GM12872 (cell line): Measurements from ENCODE around the gene LIMK1.

Experiments
- CTCF ChIP-seq: IDR thresholded peaks from 3 replicates; pipeline ENCODE4 v1.5.1; 2011; ENCODE audit warnings: low read depth, mild to moderate bottlenecking, low read length, moderate library complexity; ENCODE audit not compliant: insufficient read depth

LIMK1 gene

GRCh38 chr7:74092964-74093471, 9.4 kb downstream of the LIMK1 start:
- TF ChIP-seq CTCF: no peak

GRCh38 chr7:74093671-74094223, 10.1 kb downstream of the LIMK1 start:
- no peak for TF ChIP-seq CTCF

GRCh38 chr7:74094224-74095101, 10.9 kb downstream of the LIMK1 start:
- TF ChIP-seq CTCF: no peak

GRCh38 chr7:74095135-74095534, 11.5 kb downstream of the LIMK1 start:
- no peak for TF ChIP-seq CTCF

- TF ChIP-seq CTCF: no peak
Observed at GRCh38 chr7:74097937-74098614, 14.5 kb downstream of the LIMK1 start.

GRCh38 chr7:74099031-74099430, 15.4 kb downstream of the LIMK1 start:
- no peak for TF ChIP-seq CTCF

GRCh38 chr7:74101061-74101681, 17.6 kb downstream of the LIMK1 start:
- TF ChIP-seq CTCF: no peak
